DMS153 (cell line): ENCODE data around the gene DCLK3.

ENCODE experiments used
- DNase-seq: peaks from one replicate; lab custom pipeline; 2025; lab: John Stamatoyannopoulos, UW

DCLK3 gene

GRCh38 chr3:36763850-36764703 lies at the start of gene DCLK3:
TSS of gene DCLK3 (minus strand) at chr3:36764553. CDS start at chr3:36764263, 290 bp downstream.
- no peak for DNase-seq

GRCh38 chr3:36813305-36813704 lies 49.0 kb upstream of the DCLK3 start:
- DNase-seq, result no peak

- DNase-seq, result no peak
Observed at GRCh38 chr3:36812240-36812639, 47.9 kb upstream of the DCLK3 start.

- DNase-seq, result no peak
Observed at GRCh38 chr3:36811768-36812167, 47.4 kb upstream of the DCLK3 start.

GRCh38 chr3:36804295-36805055 lies 40.1 kb upstream of the DCLK3 start:
- DNase-seq, result peak; percentile 48

- no peak for DNase-seq
Observed at GRCh38 chr3:36803091-36803791, 38.9 kb upstream of the DCLK3 start.

GRCh38 chr3:36800533-36801116 lies 36.3 kb upstream of the DCLK3 start:
- no peak for DNase-seq

- no peak for DNase-seq
Observed at GRCh38 chr3:36796881-36797280, 32.5 kb upstream of the DCLK3 start.

GRCh38 chr3:36796161-36796560 lies 31.8 kb upstream of the DCLK3 start:
- no peak for DNase-seq

- DNase-seq, result no peak
Observed at GRCh38 chr3:36795622-36796021, 31.3 kb upstream of the DCLK3 start.

- DNase-seq, result no peak
Observed at GRCh38 chr3:36792342-36792741, 28.0 kb upstream of the DCLK3 start.

GRCh38 chr3:36790765-36791164 lies 26.4 kb upstream of the DCLK3 start:
- DNase-seq, result no peak

- no peak for DNase-seq
Observed at GRCh38 chr3:36786921-36787890, 22.9 kb upstream of the DCLK3 start.

GRCh38 chr3:36784138-36784635 lies 19.8 kb upstream of the DCLK3 start:
- no peak for DNase-seq

GRCh38 chr3:36777424-36778218 lies 13.3 kb upstream of the DCLK3 start:
- DNase-seq, result no peak

GRCh38 chr3:36776436-36776835 lies 12.1 kb upstream of the DCLK3 start:
- no peak for DNase-seq

GRCh38 chr3:36774052-36774451 lies 9.7 kb upstream of the DCLK3 start:
- no peak for DNase-seq

- no peak for DNase-seq
Observed at GRCh38 chr3:36771931-36772330, 7.6 kb upstream of the DCLK3 start.

GRCh38 chr3:36769926-36770325 lies 5.6 kb upstream of the DCLK3 start:
- no peak for DNase-seq

- DNase-seq, result no peak
Observed at GRCh38 chr3:36765104-36765503, 751 bp upstream of the DCLK3 start.
